ACHN (cell line): ENCODE data around the gene PBX4.
A peak's percentile ranks its signal among the peaks of the same experiment; 100 is the strongest.

Experiments used
- DNase-seq: peaks from one replicate; pipeline ENCODE4 v3.0.0-alpha.2; 2015
- in situ Hi-C: cut with HindIII; loops from 2 replicates; pipeline ENCODE4 v1.10.0; 2017; ENCODE audit warnings: low sequenced_read_pairs, low pct_ligation_motif_present, low pct_unique_long_range_greater_than_20kb

The PBX4 gene

GRCh38 chr19:19535311-19536191, 82.9 kb downstream of the PBX4 start:
- in situ Hi-C loops, result no loop called here
- DNase-seq, result no peak

- no peak for DNase-seq
- in situ Hi-C loops, result no loop called here
Observed at GRCh38 chr19:19534556-19535265, 83.8 kb downstream of the PBX4 start.

- no peak for DNase-seq
- in situ Hi-C loops, result no loop called here
Observed at GRCh38 chr19:19533841-19534240, 84.6 kb downstream of the PBX4 start.

GRCh38 chr19:19532806-19533701, 85.4 kb downstream of the PBX4 start:
- DNase-seq, result no peak
- in situ Hi-C loops, result no loop called here

- peak; percentile 57 for DNase-seq
- in situ Hi-C loops, result no loop called here
Observed at GRCh38 chr19:19531951-19532805, 86.3 kb downstream of the PBX4 start.

- in situ Hi-C loops, result no loop called here
- no peak for DNase-seq
Observed at GRCh38 chr19:19530889-19531288, 87.6 kb downstream of the PBX4 start.

GRCh38 chr19:19530423-19530804, 88.1 kb downstream of the PBX4 start:
- DNase-seq, result no peak
- in situ Hi-C loops, result no loop called here

- in situ Hi-C loops, result no loop called here
- no peak for DNase-seq
Observed at GRCh38 chr19:19529783-19530422, 88.6 kb downstream of the PBX4 start.

GRCh38 chr19:19528721-19529490, 89.6 kb downstream of the PBX4 start, which contains the start of gene YJEFN3:
TSS of gene YJEFN3 (plus strand) at chr19:19528911. CDS start at chr19:19528933, 22 bp downstream.
- no peak for DNase-seq
- in situ Hi-C loops, result no loop called here

GRCh38 chr19:19527674-19528625, 90.5 kb downstream of the PBX4 start:
- in situ Hi-C loops, result no loop called here
- no peak for DNase-seq

- DNase-seq, result no peak
- in situ Hi-C loops, result no loop called here
Observed at GRCh38 chr19:19527371-19527656, 91.2 kb downstream of the PBX4 start.

- in situ Hi-C loops, result no loop called here
Observed at GRCh38 chr19:19526581-19527370, 91.7 kb downstream of the PBX4 start.

GRCh38 chr19:19525611-19526380, 92.7 kb downstream of the PBX4 start:
- no peak for DNase-seq
- in situ Hi-C loops, result no loop called here

More at GRCh38 chr19:19526581-19527370, 91.7 kb downstream of the PBX4 start:
- DNase-seq, result no peak

GRCh38 chr19:19524053-19524452, 94.4 kb downstream of the PBX4 start:
- DNase-seq, result no peak
- in situ Hi-C loops, result no loop called here

- no peak for DNase-seq
- in situ Hi-C loops, result no loop called here
Observed at GRCh38 chr19:19523177-19523576, 95.3 kb downstream of the PBX4 start.
